D721Med (cell line): ENCODE data around the gene PLEKHM2.
"Not testable (repeated sequence)": the region's sequence is repeated elsewhere in the genome, so short reads cannot be mapped to it uniquely, and the experiment has no call there.

Experiments used
- DNase-seq: peaks from one replicate; pipeline ENCODE4 v3.0.0; 2011; ENCODE audit warnings: low spot score; ENCODE audit not compliant: insufficient read length
- FAIRE-seq: peaks from 2 replicates; lab custom pipeline; 2011; peaks lifted over from hg19 to GRCh38; lab: Jason Lieb, UNC
- TF ChIP-seq, protein P1 (sequence below): IDR thresholded peaks from 2 replicates; pipeline ENCODE4 v1.5.1; 2012; ENCODE audit warnings: mild to moderate bottlenecking, control low read depth; ENCODE audit not compliant: insufficient read depth; ENCODE audit errors: missing control alignments

PLEKHM2 gene

DNA sequence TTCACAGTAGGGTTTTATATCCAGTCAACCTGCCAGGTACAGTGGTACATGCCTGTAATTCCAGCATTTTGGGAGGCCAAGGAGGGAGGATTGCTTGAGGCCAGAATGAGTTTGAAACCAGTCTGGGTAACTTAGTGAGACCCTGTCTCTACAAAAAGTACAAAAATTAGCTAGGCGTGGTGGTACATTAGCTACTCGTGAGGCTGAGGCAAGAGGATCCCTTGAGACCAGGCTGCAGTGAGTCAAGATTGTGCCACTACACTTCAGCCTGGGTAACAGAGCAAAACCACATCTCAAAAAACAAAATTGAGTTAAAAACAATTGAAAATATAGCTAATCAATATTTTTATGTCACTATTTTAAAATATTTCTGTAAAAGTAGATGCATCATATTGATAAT, 33.7 kb upstream of the PLEKHM2 start:
- DNase-seq (no peak), FAIRE-seq (no peak)
- TF ChIP-seq, protein P1, sequence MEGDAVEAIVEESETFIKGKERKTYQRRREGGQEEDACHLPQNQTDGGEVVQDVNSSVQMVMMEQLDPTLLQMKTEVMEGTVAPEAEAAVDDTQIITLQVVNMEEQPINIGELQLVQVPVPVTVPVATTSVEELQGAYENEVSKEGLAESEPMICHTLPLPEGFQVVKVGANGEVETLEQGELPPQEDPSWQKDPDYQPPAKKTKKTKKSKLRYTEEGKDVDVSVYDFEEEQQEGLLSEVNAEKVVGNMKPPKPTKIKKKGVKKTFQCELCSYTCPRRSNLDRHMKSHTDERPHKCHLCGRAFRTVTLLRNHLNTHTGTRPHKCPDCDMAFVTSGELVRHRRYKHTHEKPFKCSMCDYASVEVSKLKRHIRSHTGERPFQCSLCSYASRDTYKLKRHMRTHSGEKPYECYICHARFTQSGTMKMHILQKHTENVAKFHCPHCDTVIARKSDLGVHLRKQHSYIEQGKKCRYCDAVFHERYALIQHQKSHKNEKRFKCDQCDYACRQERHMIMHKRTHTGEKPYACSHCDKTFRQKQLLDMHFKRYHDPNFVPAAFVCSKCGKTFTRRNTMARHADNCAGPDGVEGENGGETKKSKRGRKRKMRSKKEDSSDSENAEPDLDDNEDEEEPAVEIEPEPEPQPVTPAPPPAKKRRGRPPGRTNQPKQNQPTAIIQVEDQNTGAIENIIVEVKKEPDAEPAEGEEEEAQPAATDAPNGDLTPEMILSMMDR: no peak

DNA sequence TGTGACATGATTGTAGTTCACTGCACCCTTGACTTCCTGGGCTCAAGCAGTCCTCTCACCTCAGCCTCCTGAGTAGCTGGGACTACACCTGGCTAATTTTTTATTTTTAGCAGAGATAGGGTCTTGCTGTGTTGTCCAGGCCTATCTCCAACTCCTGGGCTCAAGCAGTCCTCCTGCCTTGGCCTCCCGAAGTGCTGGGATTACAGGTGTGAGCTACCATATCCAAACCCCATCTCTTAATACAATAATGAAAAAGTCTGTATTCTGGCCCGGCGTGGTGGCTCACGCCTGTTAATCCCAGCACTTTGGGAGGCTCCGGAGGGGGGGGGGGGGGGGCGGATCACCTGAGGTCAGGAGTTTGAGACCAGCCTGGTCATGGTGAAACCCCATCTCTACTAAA, 32.0 kb upstream of the PLEKHM2 start:
- FAIRE-seq, DNase-seq: not testable (repeated sequence)

DNA sequence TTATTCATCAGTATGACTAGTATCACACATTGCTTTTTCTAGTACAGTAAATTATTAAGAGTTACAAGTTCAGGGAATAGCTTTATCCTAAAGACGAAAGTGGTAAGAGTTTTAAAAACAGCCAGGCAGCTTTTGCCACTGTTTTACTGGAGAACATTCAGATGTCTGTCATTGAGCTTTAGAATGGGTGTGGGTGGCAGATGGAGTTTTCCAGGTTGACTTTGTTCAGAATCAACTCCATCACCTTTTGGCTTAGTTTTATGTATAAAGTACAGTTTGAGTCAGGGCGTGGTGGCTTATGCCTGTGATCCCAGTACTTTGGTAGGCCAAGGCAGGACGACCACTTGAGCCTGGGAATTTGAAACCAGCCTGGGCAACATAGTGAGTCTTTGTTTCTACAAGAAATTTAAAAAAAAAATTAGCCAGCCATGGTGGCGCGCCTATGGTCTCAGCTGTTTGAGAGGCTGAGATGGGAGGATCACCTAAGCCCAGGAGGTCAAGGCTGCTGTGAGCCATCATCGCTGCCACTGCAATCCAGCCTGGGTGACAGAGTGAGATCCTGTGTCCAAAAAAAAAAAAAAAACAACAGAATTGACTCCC, 29.9 kb upstream of the PLEKHM2 start:
- FAIRE-seq (no peak), DNase-seq (no peak)
- TF ChIP-seq, protein P1: no peak

DNA sequence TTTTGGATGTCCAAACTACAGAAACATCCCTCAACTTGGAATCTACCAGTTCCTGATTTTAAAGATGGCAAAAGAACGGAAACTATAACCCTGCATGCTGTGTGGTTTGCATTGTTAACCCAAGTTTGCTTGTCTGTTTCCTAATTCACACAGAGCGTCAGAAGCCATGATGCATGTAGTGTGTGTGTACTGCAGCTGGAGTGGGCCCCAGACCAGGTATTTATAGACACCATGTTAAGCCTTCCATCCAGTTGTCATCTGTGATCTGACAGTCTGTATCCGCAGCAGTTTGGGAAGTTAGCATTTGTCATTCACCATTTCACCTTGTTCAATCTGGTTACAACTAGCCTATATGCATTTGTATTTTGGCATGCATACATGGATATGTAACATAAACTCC, 27.7 kb upstream of the PLEKHM2 start:
- TF ChIP-seq, protein P1: no peak
- FAIRE-seq: no peak
- DNase-seq: no peak

DNA sequence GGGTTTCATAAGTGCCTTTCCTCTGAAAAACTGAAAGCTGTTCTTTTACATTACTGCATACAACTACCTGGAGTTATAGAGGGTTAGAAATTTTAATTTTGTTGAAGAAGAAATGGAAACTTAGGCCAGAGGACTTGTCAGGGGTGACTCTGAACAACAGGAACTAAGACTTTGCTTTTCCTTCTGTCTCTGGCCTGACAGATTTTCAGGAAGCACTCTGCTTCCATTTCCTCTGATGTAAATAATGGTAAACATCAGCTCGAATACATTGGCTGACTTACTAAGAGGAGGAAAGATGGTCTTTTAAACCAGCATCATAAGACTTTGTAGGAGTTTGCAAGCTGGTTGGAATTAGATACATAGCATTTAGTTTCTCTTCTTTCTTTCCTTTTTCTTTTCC, 27.1 kb upstream of the PLEKHM2 start:
- FAIRE-seq (no peak), DNase-seq (no peak)
- TF ChIP-seq, protein P1: no peak

DNA sequence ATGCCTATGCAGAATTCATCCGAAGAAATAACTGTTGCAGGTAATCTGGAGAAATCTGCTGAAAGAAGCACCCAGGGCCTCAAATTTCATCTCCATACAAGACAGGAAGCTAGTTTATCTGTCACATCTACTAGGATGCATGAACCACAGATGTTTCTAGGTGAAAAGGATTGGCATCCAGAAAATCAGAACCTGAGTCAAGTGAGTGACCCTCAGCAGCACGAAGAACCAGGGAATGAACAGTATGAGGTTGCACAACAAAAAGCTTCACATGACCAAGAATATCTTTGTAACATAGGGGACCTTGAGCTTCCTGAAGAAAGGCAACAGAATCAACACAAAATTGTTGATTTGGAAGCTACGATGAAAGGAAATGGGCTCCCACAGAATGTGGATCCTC, 24.0 kb upstream of the PLEKHM2 start:
- FAIRE-seq (no peak), DNase-seq (no peak)
- TF ChIP-seq, protein P1: no peak

DNA sequence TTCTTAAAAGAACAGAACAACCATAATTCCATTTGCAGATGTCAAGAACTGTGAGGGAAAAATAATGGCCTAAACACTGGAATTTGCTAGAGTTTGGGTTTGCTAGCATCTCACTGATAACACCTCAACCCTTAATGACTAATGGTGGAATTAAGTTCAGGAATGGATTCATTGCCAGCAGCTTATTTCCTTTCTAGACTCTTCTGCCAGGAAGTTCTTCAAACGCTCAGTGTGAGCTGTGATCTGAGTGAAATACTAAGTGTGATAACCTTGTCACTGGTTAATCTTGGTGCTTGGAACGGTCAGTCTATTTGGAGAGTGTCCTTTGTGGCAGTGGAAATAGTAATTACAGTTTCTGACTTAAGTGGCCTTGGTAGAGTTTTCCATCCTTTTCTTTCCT, 21.6 kb upstream of the PLEKHM2 start:
- FAIRE-seq (no peak), DNase-seq (no peak)
- TF ChIP-seq, protein P1: no peak

DNA sequence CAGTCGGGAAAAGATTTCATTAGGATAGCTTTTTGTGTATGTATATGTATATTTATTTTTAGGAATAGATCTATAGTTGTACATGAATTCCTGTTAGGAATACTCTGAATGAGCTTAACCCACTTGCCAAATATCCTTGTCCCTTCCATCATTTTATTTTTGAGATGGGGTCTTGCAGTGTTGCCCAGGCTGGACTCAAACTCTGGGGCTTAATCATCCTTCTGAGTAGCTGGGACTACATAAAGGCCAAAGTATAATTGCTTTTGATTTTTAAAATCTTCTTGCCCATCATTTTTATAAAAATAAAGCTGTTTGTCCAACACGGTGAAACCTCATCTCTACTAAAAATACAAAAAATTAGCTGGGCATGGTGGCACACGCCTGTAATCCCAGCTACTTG, 20.2 kb upstream of the PLEKHM2 start:
- FAIRE-seq (no peak), DNase-seq (no peak)
- TF ChIP-seq, protein P1: no peak
